GM23338 (cell line): ENCODE measurements around the gene CLIC3. TPM values are rescaled to one million over a fixed set of nuclear protein-coding genes. Genes with fewer than 3 reads are reported as not detected.

Source experiments
- ATAC-seq: fragments of 200-7000 bp; cut with Tn5 transposase; 3 replicates; pipeline ENCODE4 v1.9.1; 2020
- DNase-seq: peaks from one replicate; pipeline ENCODE4 v3.0.0-alpha.2; 2015; ENCODE audit warnings: low spot score
- H2AFZ ChIP-seq: fragments of 200-600 bp; sonication (generic); 2 replicates; pipeline ENCODE4 v1.8.0; 2016; ENCODE audit warnings: antibody characterized with exemption, mild to moderate bottlenecking, moderate library complexity
- H3F3A ChIP-seq: fragments of 200-600 bp; sonication (generic); replicated peaks from 2 replicates; pipeline ENCODE4 v1.8.0; 2017; ENCODE audit warnings: antibody characterized with exemption, mixed run types, low read depth
- H3K27ac ChIP-seq: fragments of 200-600 bp; sonication (generic); 2 replicates; pipeline ENCODE4 v1.6.1; 2016; ENCODE audit warnings: low read depth
- H3K27me3 ChIP-seq: fragments of 200-600 bp; sonication (generic); 2 replicates; pipeline ENCODE4 v1.8.0; 2016; ENCODE audit warnings: mild to moderate bottlenecking, mixed run types, moderate library complexity; ENCODE audit not compliant: insufficient read depth
- H3K36me3 ChIP-seq: fragments of 200-600 bp; sonication (generic); 2 replicates; pipeline ENCODE4 v1.8.0; 2016; ENCODE audit warnings: mild to moderate bottlenecking; ENCODE audit not compliant: insufficient read depth
- H3K4me1 ChIP-seq: fragments of 200-600 bp; sonication (generic); 2 replicates; pipeline ENCODE4 v1.8.0; 2016; ENCODE audit warnings: mild to moderate bottlenecking, moderate library complexity; ENCODE audit not compliant: insufficient read depth
- H3K4me2 ChIP-seq: fragments of 200-600 bp; sonication (generic); 2 replicates; pipeline ENCODE4 v1.7.1; 2017; ENCODE audit warnings: mixed run types
- H3K4me3 ChIP-seq: fragments of 200-600 bp; sonication (generic); 2 replicates; pipeline ENCODE4 v1.6.1; 2016; ENCODE audit warnings: mixed run types
- H3K79me2 ChIP-seq: fragments of 200-600 bp; sonication (generic); replicated peaks from 2 replicates; pipeline ENCODE4 v1.8.0; 2017; ENCODE audit warnings: mild to moderate bottlenecking; ENCODE audit not compliant: insufficient read depth
- H3K9me2 ChIP-seq: fragments of 200-600 bp; sonication (generic); 2 replicates; pipeline ENCODE4 v1.8.0; 2017; ENCODE audit not compliant: insufficient read depth
- H4K20me1 ChIP-seq: fragments of 200-600 bp; sonication (generic); replicated peaks from 2 replicates; pipeline ENCODE4 v1.8.0; 2017; ENCODE audit warnings: mild to moderate bottlenecking; ENCODE audit not compliant: insufficient read depth
- H3K27ac Mint-ChIP-seq: 2 replicates; pipeline ENCODE4 v1.8.0; 2020; ENCODE audit warnings: inconsistent platforms, mild to moderate bottlenecking, moderate library complexity, mixed read lengths
- H3K27me3 Mint-ChIP-seq: 3 replicates; pipeline ENCODE4 v1.8.0; 2022; ENCODE audit warnings: low read depth, mild to moderate bottlenecking, moderate library complexity, mixed read lengths, inconsistent platforms; ENCODE audit not compliant: insufficient read depth, poor library complexity
- H3K36me3 Mint-ChIP-seq: 3 replicates; pipeline ENCODE4 v1.8.0; 2021; ENCODE audit warnings: low read depth, mild to moderate bottlenecking, inconsistent platforms, moderate library complexity, mixed read lengths
- H3K4me1 Mint-ChIP-seq: 3 replicates; pipeline ENCODE4 v1.8.0; 2020; ENCODE audit warnings: mild to moderate bottlenecking, inconsistent platforms, mixed read lengths
- H3K4me3 Mint-ChIP-seq: 3 replicates; pipeline ENCODE4 v1.8.0; 2021; ENCODE audit warnings: moderate library complexity, mild to moderate bottlenecking, inconsistent platforms, mixed read lengths
- H3K9me3 Mint-ChIP-seq: 3 replicates; pipeline ENCODE4 v1.8.0; 2020; ENCODE audit warnings: moderate library complexity, mild to moderate bottlenecking, inconsistent platforms, mixed read lengths
- CTCF ChIP-seq, 2 experiments: fragments of 200-600 bp in 1 of 2; sonication (generic) in 1 of 2; conservative IDR thresholded peaks; 2 replicates each; pipeline versions ENCODE4 v1.5.1 to v1.6.1; 2016 to 2017; ENCODE audit warnings: antibody characterized with exemption in 2 of 2, low read depth in 2 of 2, mild to moderate bottlenecking in 2 of 2, moderate library complexity in 1 of 2
- JUNB ChIP-seq: IDR thresholded peaks from one replicate; pipeline ENCODE4 v1.6.1; 2016; ENCODE audit warnings: antibody characterized with exemption; ENCODE audit not compliant: unreplicated experiment
- ZNF331 ChIP-seq: fragments of 250-450 bp; sonication (Bioruptor Pico); IDR thresholded peaks from 2 replicates; pipeline ENCODE4 v1.5.0; 2020; ENCODE audit warnings: low read depth, mild to moderate bottlenecking, moderate library complexity
- ZNF462 ChIP-seq: fragments of 250-450 bp; sonication (Bioruptor Pico); IDR thresholded peaks from 2 replicates; pipeline ENCODE4 v1.5.0; 2020; ENCODE audit warnings: mild to moderate bottlenecking, moderate library complexity
- polyA plus RNA-seq: library from polyadenylated mRNA; unstranded; fragments of >200 nt; fragmentation: Nextera tagmentation; extraction: Ambion mirVana; gene quantifications from 2 replicates; pipeline ENCODE4 v1.2.1, GENCODE V29; 2016
- total RNA-seq: library from RNA; depleted of rRNA; stranded (reverse); fragments of >200 nt; shearing (Covaris generic); gene quantifications from 2 replicates; pipeline ENCODE4 v1.2.3, GENCODE V29; 2014

The CLIC3 gene
- total and polyA plus RNA-seq, 2 experiments from 2014 or later = 0.53 to 0.56 TPM

GRCh38 chr9:137029058-137029936 lies 32.9 kb upstream of the CLIC3 start (continued):
- no peak for TF ChIP-seq ZNF462

DNA sequence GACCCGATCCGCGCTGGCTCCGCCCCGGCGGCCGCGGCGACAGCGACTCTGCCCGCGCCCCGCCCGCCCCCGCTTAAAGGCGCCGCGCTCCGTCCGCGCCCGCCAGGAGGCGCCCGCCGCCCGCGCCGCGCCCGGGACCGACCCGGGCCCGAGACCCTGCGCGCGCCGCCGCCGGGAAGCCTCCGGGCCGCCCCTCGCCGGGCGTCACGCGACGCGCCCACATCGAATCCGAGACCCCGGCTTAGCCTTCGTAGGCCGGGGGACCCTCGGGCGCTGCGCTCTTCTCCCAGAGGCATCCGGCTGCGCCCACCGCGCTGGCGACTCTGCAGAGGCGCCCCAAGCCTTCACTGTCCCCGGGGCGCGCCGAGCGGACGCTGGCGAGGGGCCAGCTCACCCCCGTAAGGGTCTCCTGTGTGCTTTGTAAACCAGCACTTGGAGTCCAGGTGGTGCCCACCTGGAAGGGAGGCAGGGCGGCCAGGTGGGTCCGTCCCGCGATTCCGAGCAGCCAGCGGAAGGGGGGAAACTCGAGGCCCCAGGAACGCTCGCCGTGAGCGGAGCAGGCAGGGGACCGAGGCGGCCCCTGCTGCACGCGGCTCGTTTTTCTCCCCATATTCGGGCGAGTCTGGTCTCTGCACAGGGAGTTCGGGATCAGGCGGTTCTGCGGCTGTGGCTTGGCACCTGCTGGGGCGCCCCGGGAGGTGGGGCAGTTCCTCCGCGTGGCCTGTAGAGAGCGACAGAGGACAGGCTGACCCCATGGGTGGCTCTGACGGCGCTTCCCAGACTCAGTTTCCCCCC lies 32.1 kb upstream of the CLIC3 start:
- Histone ChIP-seq H3K79me2 (no peaks in the 10 kb centered on the region), H2AFZ (peak overlapping the region; percentile 90), H3K36me3 (no peaks in the 10 kb centered on the region), H3K27ac (no peak overlapping the region), H3K4me3 (peak overlapping the region; percentile 75), H3K4me2 (peak overlapping the region; percentile 84), H3K9me2 (no peaks in the 10 kb centered on the region), H4K20me1 (no peaks in the 10 kb centered on the region), H3K4me1 (0 out of 2 replicates have a peak, but pooled peaks cover 3% of the 10 kb centered on the region), H3F3A (0 out of 2 replicates have a peak, but pooled peaks cover 3% of the 10 kb centered on the region), H3K27me3 (peaks cover 21% of the 10 kb centered on the region)
- Mint-ChIP-seq H3K4me1 (no peaks in the 10 kb centered on the region; the same call in 2 of the 3 replicates), H3K27me3 (peaks cover 30% of the 10 kb centered on the region), H3K27ac (no peak overlapping the region), H3K9me3 (no peaks in the 10 kb centered on the region), H3K4me3 (peak overlapping the region; percentile 61), H3K36me3 (no peaks in the 10 kb centered on the region)
- TF ChIP-seq JUNB = no peak
- no peak for TF ChIP-seq ZNF331 (CRISPR knock-in tag)
- TF ChIP-seq CTCF (conservative IDR thresholded peaks at IDR 0.05; ENCODE audit: low read depth in 2 of 2) = peak; percentile 17 to 53; a peak in 2 of 4 replicates
- TF ChIP-seq ZNF462 = no peak
- ATAC-seq (peak; percentile 30), DNase-seq (peak; percentile 78)
